ENCODE measurements around the gene KSR2. TPM values are rescaled to one million over a fixed set of nuclear protein-coding genes. Genes with fewer than 3 reads are reported as not detected.
"Not testable (repeated sequence)": the region's sequence is repeated elsewhere in the genome, so short reads cannot be mapped to it uniquely, and the experiment has no call there.

Gene KSR2
- total RNA-seq, 1 experiment from 2014 or later: not detected

GRCh38 chr12:117641885-117642284 lies 326.9 kb downstream of the KSR2 start:
- ChIA-PET POLR2A (ENCODE audit: low non-redundant PET) (no interaction called here), CTCF (no interaction called here)
- H3K27me3 ChIP-seq (replicated peaks; ENCODE audit: insufficient read depth, low read depth, low read length, poor library complexity): peaks cover 19% of the 10 kb centered on the region
- H3K4me1 ChIP-seq (ENCODE audit: insufficient read depth, low read length, poor library complexity, severe bottlenecking): no peaks in the 10 kb centered on the region
- H3K27ac ChIP-seq (ENCODE audit: low read depth, low read length, poor library complexity, severe bottlenecking): no peak overlapping the region
- no peak overlapping the region for H3K4me3 ChIP-seq (ENCODE audit: low read depth, low read length, poor library complexity, severe bottlenecking)
- intact Hi-C loops (cut with micrococcal nuclease; ENCODE audit: unreplicated experiment): no loop called here
- H3K9me3 ChIP-seq (ENCODE audit: low read depth, low read length, poor library complexity, severe bottlenecking): no peaks in the 10 kb centered on the region
- BruUV-seq (replicated peaks): no TSS peak
- TF ChIP-seq EZH2 (IDR thresholded peaks at IDR 0.05; ENCODE audit: borderline replicate concordance, low read depth, low read length, poor library complexity, severe bottlenecking) (no peak), CTCF (conservative IDR thresholded peaks at IDR 0.05; ENCODE audit: low read depth, low read length) (no peak)
- no peaks in the 10 kb centered on the region for H3K36me3 ChIP-seq (ENCODE audit: insufficient read depth, low read length, poor library complexity, severe bottlenecking)
- no peak for DNase-seq (ENCODE audit: low spot score)

GRCh38 chr12:117640511-117640910 lies 328.3 kb downstream of the KSR2 start:
- CTCF ChIA-PET: interaction anchor here (0.5 kb wide), 1 partner anchor 123 kb away, joined by 4 read pairs; no protein-coding TSS in a partner anchor
- no peaks in the 10 kb centered on the region for H3K9me3 ChIP-seq (ENCODE audit: low read depth, low read length, poor library complexity, severe bottlenecking)
- no peaks in the 10 kb centered on the region for H3K36me3 ChIP-seq (ENCODE audit: insufficient read depth, low read length, poor library complexity, severe bottlenecking)
- no peak for DNase-seq (ENCODE audit: low spot score)
- no peaks in the 10 kb centered on the region for H3K4me1 ChIP-seq (ENCODE audit: insufficient read depth, low read length, poor library complexity, severe bottlenecking)
- H3K4me3 ChIP-seq (ENCODE audit: low read depth, low read length, poor library complexity, severe bottlenecking): no peak overlapping the region
- peaks cover 8% of the 10 kb centered on the region for H3K27me3 ChIP-seq (replicated peaks; ENCODE audit: insufficient read depth, low read depth, low read length, poor library complexity)
- H3K27ac ChIP-seq (ENCODE audit: low read depth, low read length, poor library complexity, severe bottlenecking): no peak overlapping the region
- POLR2A ChIA-PET (ENCODE audit: low non-redundant PET): no interaction called here
- TF ChIP-seq CTCF (conservative IDR thresholded peaks at IDR 0.05; ENCODE audit: low read depth, low read length) (no peak), EZH2 (IDR thresholded peaks at IDR 0.05; ENCODE audit: borderline replicate concordance, low read depth, low read length, poor library complexity, severe bottlenecking) (no peak)
- BruUV-seq (replicated peaks): no TSS peak
- intact Hi-C loops (cut with micrococcal nuclease; ENCODE audit: unreplicated experiment): no loop called here

GRCh38 chr12:117629454-117629853 lies 339.3 kb downstream of the KSR2 start:
- no TSS peak for BruUV-seq (replicated peaks)
- no peaks in the 10 kb centered on the region for H3K4me1 ChIP-seq (ENCODE audit: insufficient read depth, low read length, poor library complexity, severe bottlenecking)
- DNase-seq (ENCODE audit: low spot score): no peak

GRCh38 chr12:117628711-117629110 lies 340.1 kb downstream of the KSR2 start:
- DNase-seq (ENCODE audit: low spot score); intact Hi-C loops (cut with micrococcal nuclease; ENCODE audit: unreplicated experiment); H3K27ac ChIP-seq (ENCODE audit: low read depth, low read length, poor library complexity, severe bottlenecking); H3K9me3 ChIP-seq (ENCODE audit: low read depth, low read length, poor library complexity, severe bottlenecking); H3K4me1 ChIP-seq (ENCODE audit: insufficient read depth, low read length, poor library complexity, severe bottlenecking); H3K27me3 ChIP-seq (replicated peaks; ENCODE audit: insufficient read depth, low read depth, low read length, poor library complexity); BruUV-seq (replicated peaks); H3K4me3 ChIP-seq (ENCODE audit: low read depth, low read length, poor library complexity, severe bottlenecking); POLR2A ChIA-PET (ENCODE audit: low non-redundant PET); H3K36me3 ChIP-seq (ENCODE audit: insufficient read depth, low read length, poor library complexity, severe bottlenecking); CTCF ChIA-PET: not testable (repeated sequence)

More at GRCh38 chr12:117629454-117629853, 339.3 kb downstream of the KSR2 start:
- intact Hi-C loops (cut with micrococcal nuclease; ENCODE audit: unreplicated experiment): no loop called here
- POLR2A ChIA-PET (ENCODE audit: low non-redundant PET): no interaction called here
- CTCF ChIA-PET: no interaction called here
- Histone ChIP-seq H3K36me3 (ENCODE audit: insufficient read depth, low read length, poor library complexity, severe bottlenecking) (no peaks in the 10 kb centered on the region), H3K27ac (ENCODE audit: low read depth, low read length, poor library complexity, severe bottlenecking) (no peak overlapping the region), H3K9me3 (ENCODE audit: low read depth, low read length, poor library complexity, severe bottlenecking) (no peaks in the 10 kb centered on the region), H3K27me3 (replicated peaks; ENCODE audit: insufficient read depth, low read depth, low read length, poor library complexity) (no peaks in the 10 kb centered on the region), H3K4me3 (ENCODE audit: low read depth, low read length, poor library complexity, severe bottlenecking) (no peak overlapping the region)
- no peak for TF ChIP-seq EZH2 (IDR thresholded peaks at IDR 0.05; ENCODE audit: borderline replicate concordance, low read depth, low read length, poor library complexity, severe bottlenecking)
- TF ChIP-seq CTCF (conservative IDR thresholded peaks at IDR 0.05; ENCODE audit: low read depth, low read length): no peak

All from A673 (cell line).